H1 (cell line): ENCODE results near the gene LHFPL6. TPM values are rescaled to one million over a fixed set of nuclear protein-coding genes. Genes with fewer than 3 reads are reported as not detected.

Experiments used
- EP300 ChIP-seq, 2 experiments: IDR thresholded peaks; 1 replicate in 1 of 2; 2 replicates in 1 of 2; pipeline ENCODE4 v1.6.1; 2011 to 2012; ENCODE audit warnings: low read depth in 2 of 2, low read length in 2 of 2, mild to moderate bottlenecking in 2 of 2, borderline replicate concordance in 1 of 2, inconsistent platforms in 1 of 2, moderate library complexity in 1 of 2
- JUND ChIP-seq: IDR thresholded peaks from 2 replicates; pipeline ENCODE4 v1.6.1; 2011; ENCODE audit warnings: mild to moderate bottlenecking, improper control_type of control experiment, low read length
- KDM1A ChIP-seq: fragments of 200-600, 300-600 bp; sonication (generic); IDR thresholded peaks from 2 replicates; pipeline ENCODE4 v1.7.1; 2016; ENCODE audit warnings: mild to moderate bottlenecking, low read length, borderline replicate concordance
- RNF2 ChIP-seq: fragments of 200-900, 300-1000 bp; sonication (generic); IDR thresholded peaks from 2 replicates; pipeline ENCODE4 v1.7.1; 2016; ENCODE audit warnings: borderline replicate concordance, low read depth, mild to moderate bottlenecking, antibody characterized with exemption, low read length; ENCODE audit not compliant: poor library complexity, severe bottlenecking; ENCODE audit errors: missing control alignments
- RXRA ChIP-seq: IDR thresholded peaks from 2 replicates; pipeline ENCODE4 v1.6.1; 2011; ENCODE audit warnings: low read depth, mild to moderate bottlenecking, low read length, moderate library complexity; ENCODE audit not compliant: insufficient read depth
- USF2 ChIP-seq: IDR thresholded peaks from 2 replicates; pipeline ENCODE4 v1.6.1; 2011; ENCODE audit warnings: low read length, improper control_type of control experiment
- polyA plus RNA-seq, 7 experiments: library from polyadenylated mRNA; depleted of rRNA in 3 of 7; stranded (reverse) in 5 of 7; unstranded in 2 of 7; fragments of >200 nt in 5 of 7; fragments of 200-250 nt in 2 of 7; gene quantifications; 1 replicate in 5 of 7; 2 replicates in 1 of 7; 4 replicates in 1 of 7; pipeline versions ENCODE4 v1.2.1 to v1.2.3, GENCODE V29; 2011 to 2013; ENCODE audit warnings: missing spikeins in 2 of 7, mixed read lengths in 2 of 7
- total RNA-seq: library from RNA; stranded (reverse); fragmentation: NEBNext Ultra II Directional; extraction: Animal tissue kit (Norgen Biotek cat#: 25700); gene quantifications from 2 replicates; pipeline ENCODE4 v1.2.1, GENCODE V29; 2021

The LHFPL6 gene
- total and polyA plus RNA-seq, 2 of the 8 experiments (the other 6 are each of a cell fraction or from before 2014, with no cell fraction given) = 7.6 to 17.0 TPM

- TF ChIP-seq EP300 (IDR thresholded peaks at IDR 0.05; ENCODE audit: borderline replicate concordance in 1 of 2, low read depth in 2 of 2, low read length in 2 of 2) = no peak
- TF ChIP-seq RNF2 = no peak
- TF ChIP-seq RXRA = no peak
- no peak for TF ChIP-seq USF2
- no peak for TF ChIP-seq KDM1A
- no peak for TF ChIP-seq JUND
Observed at GRCh38 chr13:39362652-39363381, 240.2 kb downstream of the LHFPL6 start (continued).
